M059J (cell line): Measurements from ENCODE around the gene S100A7. TPM values are rescaled to one million over a fixed set of nuclear protein-coding genes. Genes with fewer than 3 reads are reported as not detected.
A peak's percentile ranks its signal among the peaks of the same experiment; 100 is the strongest.
"Not testable (repeated sequence)": the region's sequence is repeated elsewhere in the genome, so short reads cannot be mapped to it uniquely, and the experiment has no call there.

Source experiments
- DNase-seq: peaks from one replicate; pipeline ENCODE4 v3.0.0-alpha.2; 2012; ENCODE audit warnings: low read depth
- total RNA-seq: library from RNA; depleted of rRNA; stranded (reverse); fragments of >200 nt; shearing (Covaris generic); gene quantifications from 2 replicates; pipeline ENCODE4 v1.2.3, GENCODE V29; 2014; rRNA removed

The S100A7 gene
- total RNA-seq, 1 experiment from 2014 or later = not detected

DNA sequence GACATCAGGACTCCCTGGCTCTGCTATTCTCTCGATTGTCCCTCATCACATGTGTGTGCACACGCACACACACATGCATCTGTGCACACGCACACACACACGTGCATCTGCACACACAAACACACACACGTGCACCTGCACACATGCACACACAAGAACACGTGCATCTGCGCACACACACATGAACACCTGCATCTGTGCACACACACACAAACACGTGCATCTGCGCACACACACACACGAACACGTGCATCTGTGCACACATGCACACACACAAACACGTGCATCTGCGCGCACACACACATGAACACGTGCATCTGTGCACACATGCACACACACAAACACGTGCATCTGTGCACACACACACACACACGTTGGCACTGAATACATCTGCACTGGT, 29.4 kb downstream of the S100A7 start:
- no peak for DNase-seq

DNA sequence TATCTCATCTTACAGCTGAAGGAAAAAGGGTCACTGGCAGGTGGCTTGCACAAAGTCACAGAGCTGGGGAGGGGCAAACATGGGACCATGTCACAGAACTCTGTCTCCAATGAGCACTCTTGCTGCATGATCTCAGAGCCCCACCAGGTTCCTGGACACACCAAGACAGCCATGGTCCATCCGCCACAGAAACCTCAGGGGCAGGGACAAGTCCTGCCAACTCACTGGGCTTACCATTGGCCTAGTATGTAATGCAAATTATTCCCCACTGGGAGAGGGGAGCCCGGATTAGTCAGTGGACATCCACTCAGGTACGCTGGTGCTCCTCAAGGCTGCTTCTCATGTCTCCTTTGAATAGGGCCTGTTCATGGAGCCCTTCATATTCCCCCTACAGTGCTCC, 29.9 kb downstream of the S100A7 start:
- DNase-seq = no peak

DNA sequence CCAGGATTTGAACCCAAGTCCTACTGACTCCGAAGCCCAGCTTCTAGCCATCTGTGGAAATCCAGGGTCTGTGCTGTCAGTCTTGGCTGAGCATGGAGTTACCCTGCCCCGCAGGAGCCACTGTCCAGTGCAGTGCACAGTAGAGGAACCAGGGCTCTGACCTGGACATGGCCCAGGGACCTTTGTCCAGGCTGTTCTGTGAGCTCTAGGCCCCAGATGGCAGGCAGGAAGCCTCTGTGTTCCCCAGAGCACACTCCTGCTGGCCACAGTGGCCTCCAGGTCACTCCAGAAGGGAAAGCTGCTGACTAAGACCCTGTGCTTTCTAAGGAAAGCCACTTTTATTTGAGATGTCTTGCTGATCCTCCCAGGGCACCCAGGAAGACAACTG, 30.3 kb downstream of the S100A7 start:
- no peak for DNase-seq

DNA sequence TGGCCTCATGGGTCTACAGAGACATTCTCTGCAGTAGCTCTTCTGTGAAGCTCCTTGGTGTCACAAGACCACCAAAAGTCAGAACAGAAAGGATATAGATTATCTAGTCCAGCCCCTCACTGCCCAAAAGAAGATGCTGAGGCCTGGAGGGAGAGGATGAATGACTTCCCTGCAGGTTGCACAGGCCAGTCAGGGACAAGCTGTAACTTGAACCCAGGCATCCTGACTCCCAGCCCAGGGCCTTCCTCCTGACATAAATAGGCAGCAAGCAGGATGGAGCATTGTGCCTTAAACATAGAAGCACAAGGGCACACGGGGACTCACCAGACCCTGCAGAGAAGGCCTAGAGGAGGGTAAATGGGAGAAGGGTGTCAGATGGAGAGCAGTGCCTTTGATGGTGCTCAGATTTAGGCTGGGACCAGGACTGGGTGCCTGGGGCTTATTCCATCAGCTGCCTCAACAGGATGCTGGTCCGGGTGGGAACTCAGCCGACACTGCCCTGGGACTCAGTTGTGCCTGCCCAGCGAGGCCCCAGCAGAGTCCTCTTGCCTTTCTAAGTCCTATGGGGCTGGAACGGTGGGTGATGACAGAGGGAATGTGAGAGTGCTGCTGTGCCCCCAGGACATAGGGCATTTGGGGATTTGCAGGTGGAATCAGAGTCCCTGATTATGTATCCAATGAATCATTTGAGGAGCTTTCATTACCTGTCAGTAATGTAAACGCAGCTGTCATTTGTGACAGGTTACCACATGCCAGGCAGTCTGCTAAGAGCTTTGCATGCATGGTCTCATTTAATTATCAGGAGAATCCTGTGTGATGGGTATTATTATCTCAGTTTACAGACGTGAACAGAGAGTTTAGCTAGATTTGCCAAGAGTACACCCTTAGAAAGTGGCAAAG, 30.9 kb downstream of the S100A7 start:
- DNase-seq = no peak

DNA sequence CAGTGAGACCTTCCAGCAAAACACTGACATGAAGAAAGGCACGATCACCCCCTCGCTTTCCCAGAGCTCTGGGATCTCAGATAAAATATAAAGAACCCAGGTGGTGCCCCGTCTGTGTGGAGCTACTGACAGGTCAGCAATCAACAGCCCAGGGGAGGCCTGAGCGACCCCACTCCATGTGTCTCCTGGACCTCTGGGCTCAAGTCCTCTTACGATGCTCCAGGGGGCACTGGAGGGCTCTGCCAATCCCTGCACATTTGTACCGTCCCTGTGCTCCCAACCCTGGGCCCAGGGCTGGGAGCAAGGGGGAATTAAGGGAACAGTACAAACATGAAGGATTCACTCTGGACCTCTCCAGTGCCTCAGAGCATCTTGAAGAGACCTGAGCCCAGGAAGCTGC, 31.7 kb downstream of the S100A7 start:
- DNase-seq = no peak

DNA sequence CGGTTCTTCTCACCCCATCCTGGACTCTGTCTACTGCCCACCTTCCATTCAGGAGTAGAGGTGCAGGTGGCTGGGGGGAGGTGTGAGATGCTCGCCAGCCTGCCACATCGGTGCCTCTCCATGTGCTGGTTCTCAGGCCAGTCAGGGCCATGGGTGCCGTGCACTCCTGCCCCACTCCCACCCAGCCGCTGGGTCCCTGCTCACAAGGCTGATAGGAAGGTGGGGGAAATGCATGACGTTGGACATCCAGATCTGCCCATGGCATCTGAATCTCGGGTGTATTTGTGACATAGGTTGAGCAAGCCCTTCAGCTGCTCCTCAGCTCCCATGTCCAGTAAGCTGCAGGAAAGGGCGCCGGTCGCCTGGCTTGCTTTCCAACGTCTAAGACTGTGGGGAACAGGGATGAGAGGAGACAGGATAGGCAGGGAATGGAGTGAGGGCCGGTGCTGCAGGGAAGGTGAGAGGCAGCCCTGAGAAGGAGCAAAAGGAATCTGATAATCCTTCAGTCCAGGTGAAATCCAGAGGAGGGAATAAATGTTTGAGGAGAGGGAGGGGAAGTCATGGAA, 32.3 kb downstream of the S100A7 start:
- no peak for DNase-seq

DNA sequence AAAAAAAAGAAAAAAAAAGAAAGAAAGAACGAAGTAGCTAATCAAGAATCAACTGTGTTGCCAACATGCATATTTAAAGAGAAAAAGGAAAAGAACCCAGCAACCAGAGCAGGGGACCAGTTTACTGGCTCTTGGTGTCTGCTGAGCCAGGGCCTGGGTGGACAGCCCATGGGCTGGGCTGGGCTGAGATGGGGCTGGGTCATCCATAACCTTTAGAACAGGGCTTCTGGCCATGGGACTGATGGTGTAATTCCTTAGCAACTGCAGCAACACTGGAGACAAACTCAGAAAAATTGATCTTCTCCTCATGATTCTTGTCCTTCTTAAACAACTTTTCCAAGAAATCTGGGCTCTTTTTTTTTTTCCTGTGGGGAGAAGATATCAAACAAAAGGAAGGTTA, 33.6 kb downstream of the S100A7 start:
- DNase-seq = no peak

DNA sequence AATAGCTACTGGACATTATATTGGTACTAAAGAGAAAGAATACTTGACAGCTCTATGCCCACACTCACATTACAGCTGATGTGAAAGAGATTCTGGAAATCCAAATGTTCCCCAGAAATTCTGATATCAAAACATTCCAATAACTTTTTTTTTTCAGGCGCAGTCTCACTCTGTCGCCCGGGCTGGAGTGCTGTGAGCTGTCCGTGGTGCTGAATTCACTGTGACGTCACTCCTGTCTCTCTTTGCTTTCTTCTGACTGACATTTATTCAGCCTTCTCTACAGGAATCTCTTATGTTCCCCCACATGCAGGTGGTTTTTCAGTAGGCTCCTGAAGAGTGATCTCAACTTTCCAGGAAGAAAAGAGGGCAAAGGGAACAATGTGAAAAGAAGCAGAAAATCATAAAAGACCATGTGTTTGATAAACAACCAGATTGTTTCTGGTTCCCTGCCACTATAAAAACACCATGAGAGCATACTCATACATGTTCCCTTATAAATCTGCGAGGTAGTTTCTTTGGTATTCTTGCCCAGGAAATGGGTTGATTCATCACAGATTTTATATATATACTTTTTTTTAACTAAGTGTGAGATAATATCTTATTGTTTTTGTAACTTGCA, 37.9 kb downstream of the S100A7 start:
- peak; percentile 59 for DNase-seq

DNA sequence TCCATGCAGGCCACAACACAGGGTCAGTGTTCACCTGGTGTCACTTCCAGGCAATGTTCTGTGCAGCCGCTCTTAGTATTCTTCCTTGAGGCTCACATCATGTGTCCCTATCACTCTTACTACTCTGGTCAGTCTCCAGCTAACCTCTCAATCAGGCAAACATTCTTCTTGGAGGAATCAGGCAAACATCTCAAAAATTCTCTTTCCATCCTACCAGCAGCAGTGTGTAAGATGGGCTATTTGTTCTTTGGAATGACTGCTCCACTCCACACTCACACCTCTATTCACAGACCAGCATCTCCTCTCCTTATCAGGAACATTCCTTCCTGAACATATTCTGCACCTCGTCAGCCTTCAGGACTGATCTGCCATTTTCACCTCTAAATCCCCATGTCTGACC, 40.1 kb downstream of the S100A7 start:
- DNase-seq = no peak

DNA sequence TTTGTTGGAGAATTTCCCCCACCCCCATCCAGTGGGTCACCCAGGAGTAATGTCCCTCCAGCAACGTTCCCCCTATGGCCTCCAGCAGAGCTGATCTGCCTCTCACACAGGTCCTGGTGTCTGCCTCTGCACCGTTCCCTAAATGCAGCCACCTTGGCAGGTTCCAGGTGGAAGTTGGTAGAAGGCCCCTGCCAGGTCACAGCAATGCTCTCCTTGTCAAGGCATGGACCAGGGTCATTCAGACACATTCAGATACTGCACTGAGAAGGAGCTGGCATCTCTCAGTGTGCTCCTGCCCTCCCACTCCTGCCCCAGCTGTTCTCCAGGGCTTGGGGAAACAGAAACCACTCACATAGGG, 41.0 kb downstream of the S100A7 start:
- not testable (repeated sequence) for DNase-seq

DNA sequence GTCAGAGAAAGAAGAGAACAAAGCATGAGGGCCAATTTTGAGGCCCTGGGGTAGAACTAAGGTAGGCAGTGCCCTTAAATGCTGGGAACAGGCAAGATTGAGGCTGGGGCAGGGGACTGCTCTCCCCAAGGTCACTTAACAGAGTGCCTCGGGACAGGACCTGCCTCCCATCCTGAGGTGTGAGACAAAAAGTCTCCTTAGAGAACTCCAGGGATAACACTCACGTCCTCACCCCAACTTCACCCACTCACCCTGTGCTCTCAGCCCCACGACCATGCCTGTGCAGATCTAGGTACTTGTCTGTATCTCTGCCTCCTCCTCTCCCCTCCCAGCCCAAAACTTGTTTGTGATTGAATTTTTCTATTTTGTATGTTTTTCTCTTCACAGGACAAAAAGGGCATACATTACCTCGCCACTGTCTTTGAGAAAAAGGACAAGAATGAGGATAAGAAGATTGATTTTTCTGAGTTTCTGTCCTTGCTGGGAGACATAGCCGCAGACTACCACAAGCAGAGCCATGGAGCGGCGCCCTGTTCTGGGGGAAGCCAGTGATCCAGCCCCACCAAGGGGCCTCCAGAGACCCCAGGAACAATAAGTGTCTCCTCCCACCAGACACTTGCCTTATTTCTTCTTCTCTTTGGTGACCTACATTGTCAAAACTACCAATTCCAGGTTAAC, 41.6 kb downstream of the S100A7 start:
- not testable (repeated sequence) for DNase-seq

DNA sequence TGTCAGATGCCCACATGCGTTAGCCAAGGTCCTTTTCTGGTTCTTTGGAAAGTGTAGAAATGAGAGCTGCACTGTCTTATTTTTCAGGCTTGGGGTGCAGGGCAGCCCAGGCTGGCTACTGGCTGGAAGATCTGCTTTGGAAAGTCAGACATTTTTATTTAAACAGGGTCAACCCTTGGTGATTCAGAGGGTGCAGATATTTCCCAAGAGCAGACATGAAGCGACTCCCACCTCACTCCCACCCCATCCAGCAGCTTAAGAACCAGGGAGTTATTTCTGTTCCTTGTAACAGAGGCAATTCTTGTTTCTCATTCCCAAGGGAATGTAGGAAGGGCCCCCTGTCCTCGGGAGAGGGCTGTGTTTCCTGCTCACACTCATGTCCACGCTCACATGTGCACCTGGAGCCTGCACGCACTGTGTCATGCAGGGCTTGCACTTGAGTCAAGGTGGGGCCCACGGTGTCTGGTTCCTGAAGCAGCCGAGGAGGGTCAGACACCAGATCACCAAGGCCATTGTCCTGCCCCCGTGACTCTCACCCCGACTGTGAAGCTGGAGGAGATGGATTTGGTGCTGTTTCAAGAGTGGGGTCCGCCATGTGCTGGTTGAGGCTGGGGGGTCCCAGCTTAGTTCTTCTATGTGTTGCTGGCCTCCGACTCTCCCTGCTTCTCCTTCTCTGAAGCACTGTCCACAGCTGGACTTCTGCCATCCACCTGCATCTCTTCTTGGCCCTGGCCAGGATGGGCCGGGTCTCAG, 43.1 kb downstream of the S100A7 start:
- no peak for DNase-seq

DNA sequence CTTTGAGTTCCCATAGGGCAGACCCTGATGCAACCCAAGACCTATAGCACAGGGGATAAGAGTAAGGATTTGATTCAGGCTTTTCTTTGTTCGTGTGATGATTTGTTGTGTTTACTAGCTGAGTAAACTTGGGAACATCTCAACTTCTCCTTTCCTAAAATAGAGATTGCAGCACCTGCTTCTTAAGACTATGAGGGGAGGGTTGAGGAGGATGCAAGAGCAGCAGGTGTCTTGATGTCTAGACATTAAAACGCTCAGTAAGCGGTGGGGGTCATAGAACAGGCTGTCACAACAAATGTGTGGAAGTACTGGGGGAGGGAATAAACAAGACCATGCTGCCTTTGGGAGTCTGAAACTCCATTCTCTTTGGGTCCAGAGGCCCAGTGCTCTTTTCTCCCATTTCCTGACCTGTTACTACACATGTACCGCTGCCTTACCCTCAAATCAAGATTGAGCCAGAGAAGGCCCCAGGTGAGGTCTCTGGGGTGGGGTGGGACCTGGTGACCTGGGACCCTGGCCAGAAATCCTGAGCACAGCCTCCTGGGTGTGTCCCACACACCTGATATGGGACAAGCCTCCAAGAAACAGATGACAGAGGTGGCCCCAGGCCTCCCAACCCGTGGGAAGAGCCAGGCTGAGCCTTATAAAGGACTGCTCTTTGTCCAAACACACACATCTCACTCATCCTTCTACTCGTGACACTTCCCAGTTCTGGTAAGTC, 44.4 kb downstream of the S100A7 start, which contains the start of gene S100A7A:
Gene S100A7A, plus strand, starts transcription at position 671 of the 721 bp plus-strand sequence. CDS start 1,563 bp downstream, outside the sequence.
- DNase-seq = no peak

DNA sequence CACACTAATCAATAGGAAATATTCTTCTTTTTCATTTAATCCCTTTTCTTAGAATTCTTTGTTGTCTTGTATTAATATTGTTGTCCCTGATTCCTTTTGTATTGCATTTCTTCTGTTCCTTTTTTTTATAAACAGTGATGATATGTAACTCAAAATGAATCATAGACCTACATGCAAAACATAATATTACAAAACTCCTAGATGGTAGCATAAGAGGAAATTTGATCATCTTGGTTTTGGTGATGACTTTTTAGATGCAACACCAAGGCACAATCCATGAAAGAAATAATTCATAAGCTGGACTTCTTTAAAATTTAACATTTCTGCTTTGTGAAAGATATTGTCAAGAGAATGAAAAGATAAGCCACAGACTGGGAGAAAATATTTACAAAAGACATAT, 46.5 kb downstream of the S100A7 start:
- not testable (repeated sequence) for DNase-seq

Other genes with a start within 250 kb of the S100A7 start
- not detected in 2 replicates for gene PRR9, start 243.1 kb downstream of the S100A7 start, total RNA-seq
- gene LORICRIN, start 201.0 kb downstream of the S100A7 start, total RNA-seq = not detected in 2 replicates
- gene PGLYRP3, start 147.7 kb downstream of the S100A7 start, total RNA-seq = not detected in 2 replicates
- not detected in 2 replicates for gene PGLYRP4, start 111.8 kb downstream of the S100A7 start, total RNA-seq
- gene S100A9, start 102.8 kb downstream of the S100A7 start, total RNA-seq = 0.22 TPM in 1 of 2 replicates, not detected in the other
- gene S100A12, start 85.0 kb downstream of the S100A7 start, total RNA-seq = not detected in 2 replicates
- gene S100A8, start 69.6 kb downstream of the S100A7 start, total RNA-seq = 0.15 TPM in 1 of 2 replicates, not detected in the other
- gene S100A7A, start 44.1 kb downstream of the S100A7 start, total RNA-seq = not detected in 2 replicates
- 526 and 547 TPM in 2 replicates for gene S100A6, start 75.3 kb upstream of the S100A7 start, total RNA-seq
- not detected in 2 replicates for gene S100A5, start 80.3 kb upstream of the S100A7 start, total RNA-seq
- 2.9 and 12.3 TPM in 2 replicates for gene S100A4, start 85.2 kb upstream of the S100A7 start, total RNA-seq
- gene S100A3, start 88.6 kb upstream of the S100A7 start, total RNA-seq = 5.2 and 5.8 TPM in 2 replicates
- 14.4 and 19.6 TPM in 2 replicates for gene S100A2, start 105.2 kb upstream of the S100A7 start, total RNA-seq
- 138 and 163 TPM in 2 replicates for gene S100A16, start 152.5 kb upstream of the S100A7 start, total RNA-seq
- not detected in 2 replicates for gene S100A14, start 155.7 kb upstream of the S100A7 start, total RNA-seq
- 206 and 207 TPM in 2 replicates for gene S100A13, start 166.9 kb upstream of the S100A7 start, total RNA-seq
- gene S100A1, start 167.8 kb upstream of the S100A7 start, total RNA-seq = 0.42 TPM in 1 of 2 replicates, not detected in the other
- 36.0 and 37.1 TPM in 2 replicates for gene CHTOP, start 173.4 kb upstream of the S100A7 start, total RNA-seq
- 72.6 and 90.2 TPM in 2 replicates for gene SNAPIN, start 198.1 kb upstream of the S100A7 start, total RNA-seq
- 278 and 330 TPM in 2 replicates for gene ILF2, start 210.3 kb upstream of the S100A7 start, total RNA-seq
- gene NPR1, start 218.0 kb upstream of the S100A7 start, total RNA-seq = not detected in 2 replicates